GM20431 (cell line): ENCODE data around the gene TTLL13.

ENCODE experiments used
- in situ Hi-C: fragments of 300-500 bp; cut with MseI, MboI; formaldehyde crosslinking; loops from one replicate; pipeline ENCODE4 v1.15.0; 2020; ENCODE audit warnings: low sequenced_read_pairs; ENCODE audit not compliant: unreplicated experiment

Gene TTLL13

GRCh38 chr15:90305932-90306331 is 56.6 kb downstream of the TTLL13 start:
- in situ Hi-C loops: no loop called here

DNA sequence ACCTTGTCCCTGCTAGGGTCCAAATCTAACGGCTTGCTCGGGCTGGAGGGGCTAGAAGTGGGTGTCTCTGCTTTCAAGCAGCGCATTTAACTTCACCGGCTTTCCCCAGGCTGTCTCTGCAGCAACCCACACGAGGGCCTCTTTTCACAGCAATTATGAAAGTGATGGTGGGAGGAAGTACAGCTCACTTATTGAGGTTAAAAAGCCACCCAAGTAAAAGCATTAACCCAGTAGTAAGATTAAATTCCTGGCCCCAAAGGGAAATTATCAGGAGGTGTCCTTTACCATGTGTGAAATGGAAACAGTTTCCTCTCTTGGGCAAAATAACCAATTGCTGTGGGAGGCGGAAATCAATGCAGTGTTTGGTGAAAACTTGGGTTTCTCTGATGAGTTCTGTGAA is 57.2 kb downstream of the TTLL13 start:
- in situ Hi-C loops: no loop called here

DNA sequence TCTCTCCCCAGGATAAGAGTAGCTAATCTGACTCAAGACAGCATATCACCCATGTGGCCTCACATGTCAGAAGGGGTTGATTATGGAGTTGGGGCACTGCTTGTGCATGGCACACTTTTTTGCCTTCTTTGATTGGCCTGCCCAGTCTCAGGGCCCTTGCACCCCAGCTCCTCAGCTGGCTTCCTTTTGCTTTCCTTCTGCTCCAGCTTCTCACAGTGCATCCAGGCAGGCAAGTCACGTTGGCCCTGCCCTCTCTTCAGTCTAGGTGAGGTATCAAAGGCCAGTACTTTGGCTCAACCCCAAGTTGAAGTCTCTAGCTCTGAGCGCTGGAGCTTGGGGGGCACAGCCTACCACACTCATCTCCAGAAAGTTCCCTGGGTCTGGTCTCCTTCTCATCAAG is 58.3 kb downstream of the TTLL13 start:
- in situ Hi-C loops: no loop called here

DNA sequence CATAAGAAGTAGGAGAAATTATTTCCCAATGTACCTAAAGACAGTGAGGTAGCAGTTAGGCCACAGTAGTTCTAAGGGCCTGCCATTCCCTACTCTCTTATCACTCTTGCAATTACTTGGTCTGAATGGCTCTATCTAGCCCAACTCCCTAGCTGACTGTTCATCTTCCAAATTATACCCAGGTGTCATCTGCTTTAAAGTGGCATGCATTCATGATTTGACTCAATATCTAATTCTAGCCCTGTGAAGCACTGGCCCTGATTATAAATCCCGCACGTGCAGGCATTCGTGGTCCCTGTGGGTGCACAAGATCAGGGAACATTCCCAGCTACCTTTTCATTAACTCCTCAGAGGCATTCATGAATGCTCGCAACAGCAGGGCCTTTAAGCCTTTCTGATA is 59.7 kb downstream of the TTLL13 start:
- in situ Hi-C loops: no loop called here
